ENCODE measurements around the gene SEMA4C.

The SEMA4C gene

DNA sequence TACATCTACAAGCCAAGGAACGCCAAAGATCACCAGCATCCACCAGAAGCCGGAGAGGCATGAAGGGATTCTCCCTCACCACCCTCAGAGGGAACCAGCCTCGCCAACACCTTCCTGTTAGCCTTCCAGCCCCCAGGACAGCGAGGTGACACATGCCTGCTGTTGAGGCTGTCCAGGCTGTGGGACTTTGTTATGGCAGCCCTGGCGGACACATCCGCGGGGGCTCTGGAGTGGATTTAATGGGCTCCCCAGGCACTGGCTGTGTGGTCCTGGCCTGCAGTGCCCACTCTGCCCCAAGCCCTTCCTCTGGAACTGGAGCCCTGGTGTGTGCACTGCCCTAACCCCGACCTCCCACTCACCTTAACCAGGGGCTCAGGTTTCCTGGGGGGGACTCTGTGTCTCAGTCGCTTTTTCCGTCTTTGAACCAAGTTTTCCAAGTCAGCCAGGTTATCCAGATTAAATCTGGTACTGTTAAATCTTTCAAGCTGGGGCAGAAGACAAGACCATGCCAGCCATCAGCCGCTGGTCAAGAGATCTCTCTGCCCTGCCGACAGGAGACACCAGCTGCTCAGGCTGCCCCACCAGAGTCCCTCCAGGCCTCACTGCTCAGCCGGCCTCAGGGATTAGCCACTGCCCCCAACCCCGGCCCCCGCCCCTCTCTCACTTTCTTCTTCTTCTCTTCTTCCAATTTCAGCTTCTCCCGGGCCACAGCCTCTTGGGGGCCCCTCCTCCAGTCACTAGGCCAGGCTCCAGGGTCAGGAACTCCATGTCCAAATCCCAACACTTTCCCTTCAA is 28.0 kb downstream of the SEMA4C start:
- no peak for DNase-seq

DNA sequence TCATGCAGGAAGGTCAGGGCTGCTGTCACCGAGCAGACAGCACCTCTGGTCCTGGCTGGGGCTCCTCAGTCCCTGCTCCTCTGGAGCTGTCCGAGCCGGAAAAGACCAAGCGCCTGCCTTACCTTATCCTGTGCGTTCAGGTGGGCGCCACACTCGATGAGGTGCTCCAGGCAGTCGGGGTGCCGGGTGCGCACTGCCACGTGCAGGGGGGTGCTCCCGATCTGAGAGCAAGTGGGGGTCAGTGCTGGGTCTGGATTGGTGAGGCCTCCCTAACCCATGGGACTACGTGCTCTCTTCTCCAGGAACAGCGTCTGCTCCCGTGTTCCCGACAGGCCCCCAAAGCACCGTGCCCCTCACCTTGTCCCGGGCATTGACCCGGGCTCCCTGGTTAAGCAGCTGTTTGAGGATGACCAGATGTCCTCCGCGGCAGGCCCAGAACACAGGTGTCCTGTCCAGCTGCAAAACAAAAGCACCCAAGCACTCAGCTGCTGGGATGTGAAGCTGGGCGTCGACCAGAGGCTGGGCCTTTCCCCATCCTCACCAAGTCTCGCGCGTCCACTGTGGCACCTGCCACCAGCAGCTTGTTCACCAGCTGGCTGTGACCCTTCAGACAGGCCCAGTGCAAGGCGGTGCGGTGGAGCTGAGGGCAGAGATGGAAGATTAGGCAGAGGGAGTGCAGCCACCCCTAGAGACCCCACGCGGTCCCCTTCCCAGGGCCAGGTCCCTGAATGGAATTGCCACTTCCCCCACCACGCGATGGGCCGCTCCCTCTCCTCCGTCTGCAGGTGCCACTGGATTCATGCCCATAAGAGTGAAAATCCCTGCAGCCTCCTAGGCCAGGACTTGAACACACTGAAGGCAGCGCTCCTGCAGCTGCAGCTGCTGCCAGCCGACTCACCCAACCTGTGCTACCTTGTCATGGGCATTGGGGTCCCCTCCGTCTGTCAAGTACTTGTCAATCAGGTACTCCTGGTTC is 29.7 kb downstream of the SEMA4C start:
- peak; percentile 39 to 55 for DNase-seq

DNA sequence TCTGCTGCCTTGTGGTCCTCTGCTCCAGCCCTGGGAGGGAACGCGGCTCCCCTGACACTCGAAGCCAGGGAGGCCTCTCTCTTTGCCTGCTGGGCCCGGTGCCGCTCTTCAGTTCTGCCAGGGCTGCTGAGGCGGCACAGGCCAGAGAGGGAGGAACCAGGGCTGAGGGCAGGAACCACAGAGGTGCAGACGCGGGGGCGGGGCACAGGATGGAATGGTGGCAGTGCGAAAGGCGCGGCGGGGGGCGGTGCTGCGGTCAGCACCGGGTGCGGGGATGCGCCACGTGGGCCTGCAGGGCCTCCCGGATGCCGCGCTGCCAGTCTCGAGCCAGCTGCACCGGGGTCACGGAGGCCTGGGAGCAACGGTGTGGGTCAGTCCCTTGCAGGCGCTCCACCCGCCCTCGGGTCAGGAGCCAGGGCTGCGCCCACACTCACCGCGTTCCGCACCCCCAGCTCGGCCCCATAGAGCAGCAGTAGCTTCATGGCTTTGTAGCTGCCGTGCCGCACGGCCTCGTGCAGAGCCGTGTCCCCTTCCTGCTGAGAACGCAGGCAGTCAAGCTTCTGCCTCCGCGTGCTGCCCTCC is 30.5 kb downstream of the SEMA4C start:
- DNase-seq = no peak

DNA sequence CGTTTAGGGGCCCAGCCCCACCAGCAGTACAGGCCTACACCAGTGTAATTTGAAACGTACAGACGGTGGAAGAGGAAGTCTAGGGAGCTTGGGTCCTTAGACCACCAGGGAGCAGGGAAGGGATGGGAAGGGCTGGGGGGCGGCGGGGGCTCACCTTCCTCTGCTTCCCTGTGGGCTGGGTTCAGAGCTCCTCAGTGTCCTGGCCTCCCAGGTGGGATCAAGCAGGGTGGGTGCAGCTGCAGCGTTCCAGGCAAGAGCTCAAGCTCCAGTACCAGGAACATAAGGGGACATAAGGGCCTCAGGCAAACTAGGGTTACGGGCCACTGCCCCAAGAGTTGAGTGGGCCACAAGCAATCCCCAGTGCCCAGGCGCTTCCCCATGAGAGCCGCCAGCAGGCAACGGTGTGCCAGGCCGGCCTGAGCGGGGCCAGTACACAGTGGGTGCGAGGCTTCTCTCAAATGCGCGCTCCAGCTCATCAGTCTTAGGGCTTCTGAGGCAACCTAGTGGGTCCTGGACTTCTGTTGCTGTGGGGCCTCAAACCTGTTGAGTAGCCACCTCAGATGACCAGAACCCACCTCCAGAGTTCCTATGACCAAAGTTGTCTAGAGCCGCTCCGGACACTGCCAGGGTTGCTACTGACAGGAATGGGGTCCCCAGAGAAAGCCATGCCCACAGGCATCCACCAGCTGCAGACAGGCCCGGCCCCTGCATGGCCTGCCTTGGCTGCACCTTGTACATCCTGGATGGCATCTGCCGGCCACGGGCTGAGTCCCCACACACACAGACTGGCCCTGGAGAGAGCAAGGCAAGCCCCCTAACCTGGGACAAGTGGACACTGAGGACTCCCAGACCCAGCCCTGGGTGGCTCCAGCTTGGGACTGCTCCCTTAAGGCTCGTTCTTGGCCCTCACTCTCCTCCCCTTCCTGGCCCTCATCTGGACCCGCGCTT is 31.3 kb downstream of the SEMA4C start:
- no peak for DNase-seq

DNA sequence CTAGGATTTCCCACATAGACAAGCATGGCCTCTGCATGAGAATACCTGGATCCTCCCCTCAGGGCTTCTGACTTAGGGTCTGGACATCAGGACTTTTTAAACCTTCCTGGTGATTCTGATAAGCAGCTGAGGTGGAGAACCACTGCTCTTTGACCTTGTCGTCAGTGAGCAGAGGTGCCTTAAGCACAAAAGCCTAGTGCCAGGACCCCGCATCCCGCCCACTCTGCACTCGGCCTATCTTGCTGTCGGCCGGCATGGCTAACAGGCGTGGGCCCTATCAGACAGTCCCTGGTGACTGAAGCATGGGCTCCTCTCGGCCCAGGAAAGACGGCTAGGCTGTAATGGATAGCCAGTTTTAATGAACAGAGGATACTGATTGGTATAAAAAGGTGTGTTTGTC is 32.3 kb downstream of the SEMA4C start:
- no peak for DNase-seq

DNA sequence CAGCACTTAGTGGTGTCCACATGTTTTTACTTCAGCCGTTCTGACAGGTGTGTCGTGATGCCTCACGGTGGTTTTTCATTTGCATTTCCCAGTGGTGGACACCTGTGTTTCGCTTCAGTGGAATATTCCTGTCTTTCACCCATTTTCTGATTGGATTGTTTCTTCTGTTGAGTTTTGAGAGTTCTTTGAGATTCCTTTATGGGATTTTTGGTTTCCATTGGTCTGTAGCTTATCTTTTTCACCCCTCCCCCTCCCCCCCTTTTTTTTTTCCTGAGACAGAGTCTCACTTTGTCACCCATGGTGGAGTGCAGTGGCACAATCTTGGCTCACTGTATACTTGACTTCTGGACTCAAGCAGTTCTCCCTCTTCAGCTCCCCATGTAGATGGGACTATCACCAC is 34.0 kb downstream of the SEMA4C start:
- DNase-seq = no peak

DNA sequence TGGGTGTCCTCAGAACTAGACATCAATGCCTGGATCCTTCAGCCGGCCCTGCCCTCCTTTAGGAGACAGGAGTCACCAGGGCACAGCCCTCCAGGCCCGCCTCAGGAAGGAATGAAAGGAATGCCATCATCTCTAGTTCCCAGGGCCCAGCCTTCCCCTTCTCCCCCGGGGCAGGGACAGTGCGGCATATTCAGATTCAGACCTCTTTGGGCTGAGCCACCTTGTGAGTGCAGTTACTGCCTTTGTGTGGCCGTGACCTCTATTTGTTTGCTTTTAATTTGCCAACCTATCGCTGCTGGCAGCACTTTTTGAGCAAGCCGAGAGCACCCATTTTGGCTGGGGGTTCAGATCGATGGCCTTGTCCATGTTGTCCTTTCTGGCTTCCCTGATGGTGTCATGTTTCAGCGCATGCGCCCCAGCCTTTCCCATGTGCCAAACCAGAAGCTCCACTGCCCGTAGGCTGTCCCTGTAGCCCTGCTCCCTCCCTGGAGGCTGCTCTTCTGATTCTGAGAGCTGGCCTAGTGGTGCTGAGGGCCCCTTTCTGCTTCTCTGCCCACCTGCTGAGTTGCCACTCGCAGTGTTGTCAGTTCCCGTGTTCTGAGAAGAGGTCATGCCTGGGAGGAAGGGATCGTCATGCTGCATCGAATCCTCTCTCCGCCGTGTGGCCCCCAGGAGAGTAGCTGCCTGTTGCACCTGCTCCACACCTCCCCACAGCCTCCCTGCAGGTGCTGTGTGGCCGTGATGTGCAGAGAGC is 36.9 kb downstream of the SEMA4C start:
- DNase-seq = peak; percentile 84 to 93

DNA sequence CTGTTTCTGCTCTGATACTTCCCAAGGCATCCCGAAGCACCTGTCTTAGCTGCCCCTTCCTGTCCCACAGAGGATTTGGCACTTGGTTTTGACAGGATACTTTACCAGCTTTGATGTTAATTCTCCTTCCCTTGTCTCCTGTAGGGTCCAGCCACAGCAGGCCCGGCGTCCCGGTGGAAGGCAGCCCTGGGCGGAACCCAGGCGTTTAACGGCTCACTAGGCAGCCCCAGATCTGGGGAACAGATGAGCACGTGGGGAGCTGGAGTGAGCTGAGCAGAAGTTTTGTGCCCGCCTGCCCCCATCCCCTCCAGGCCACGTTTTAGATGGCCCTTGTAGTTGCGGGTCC is 37.5 kb downstream of the SEMA4C start:
- DNase-seq = no peak

DNA sequence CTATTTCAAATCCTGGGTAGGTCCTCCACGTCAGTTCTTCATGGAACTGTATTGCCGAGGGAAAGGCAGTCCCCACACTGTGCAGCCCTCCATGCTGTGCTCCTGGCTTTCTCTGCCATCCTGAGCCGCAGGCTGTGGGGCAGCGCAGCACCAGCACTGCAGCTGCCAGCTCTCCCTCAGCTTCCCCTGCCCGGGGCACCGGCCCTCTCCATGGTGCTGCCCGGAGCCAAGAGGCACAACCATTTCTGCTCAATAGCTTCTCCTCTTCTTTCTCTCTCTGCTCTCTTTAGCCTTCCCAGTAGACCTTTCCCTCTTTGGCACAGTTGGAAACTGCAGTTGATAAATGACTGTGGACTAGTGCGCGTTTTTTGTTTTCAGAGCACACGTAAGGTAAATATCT is 38.2 kb downstream of the SEMA4C start:
- no peak for DNase-seq

DNA sequence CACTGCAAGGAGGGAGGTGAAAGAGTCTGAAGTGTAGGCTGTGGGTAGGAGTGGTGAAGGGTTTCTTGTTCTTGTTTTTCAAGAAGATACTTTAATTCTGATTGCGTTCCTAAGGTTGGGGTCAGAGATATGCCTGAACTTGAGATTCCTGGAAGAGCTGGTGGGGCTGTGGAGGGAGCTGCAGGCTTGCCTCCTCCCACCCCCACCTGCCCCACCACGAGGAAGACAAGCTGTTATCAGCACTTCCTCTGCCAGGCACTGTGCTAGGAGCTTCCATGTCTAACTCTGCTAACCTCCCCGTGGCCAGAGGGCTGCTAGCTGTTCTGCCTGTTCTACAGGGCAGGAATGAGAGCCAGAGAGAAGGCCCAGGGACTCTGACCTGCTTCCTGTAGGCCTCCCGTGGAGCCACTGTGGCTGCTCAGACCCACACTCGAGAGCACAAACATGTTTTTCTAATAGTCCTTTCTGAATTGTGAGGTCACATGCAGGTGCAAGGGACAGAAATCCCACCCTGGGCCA is 39.8 kb downstream of the SEMA4C start:
- DNase-seq = no peak

DNA sequence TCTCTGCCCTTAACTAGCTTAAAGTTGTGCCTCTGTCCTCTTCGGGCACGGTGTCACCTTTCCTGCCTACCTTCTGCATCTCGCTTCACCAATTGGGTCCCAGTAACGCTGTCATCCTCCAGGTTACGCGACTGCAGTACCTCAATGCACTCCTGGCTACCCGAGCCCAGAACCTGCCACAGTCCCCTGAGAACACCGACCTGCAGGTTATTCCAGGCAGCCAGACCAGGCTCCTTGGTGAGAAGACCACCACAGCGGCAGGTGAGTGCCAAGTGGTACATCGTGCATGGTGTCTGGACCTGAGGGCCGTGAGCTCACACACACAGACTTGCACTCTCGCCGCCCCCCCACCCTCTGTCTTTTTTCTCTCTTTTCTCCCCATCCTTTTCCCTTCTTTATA is 41.0 kb downstream of the SEMA4C start:
- DNase-seq = no peak

DNA sequence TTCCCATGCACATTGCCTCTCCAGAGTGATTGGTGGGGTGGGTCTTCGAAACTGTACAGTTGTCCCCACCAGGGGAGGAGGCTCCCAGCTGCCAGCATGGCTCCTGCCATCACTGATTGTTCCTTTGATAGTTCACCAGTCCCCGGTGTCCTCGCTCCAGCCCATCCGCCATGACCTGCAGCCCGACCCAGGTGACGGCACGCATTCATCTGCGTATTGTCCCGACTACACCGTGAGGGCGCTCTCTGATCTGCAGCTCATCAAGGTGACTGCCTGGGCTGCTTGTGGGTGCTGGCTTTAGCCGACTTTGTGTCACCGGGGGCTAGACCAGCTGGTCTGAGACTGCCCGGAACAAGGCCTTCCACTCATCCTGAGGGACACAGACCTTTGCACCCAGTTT is 41.4 kb downstream of the SEMA4C start:
- no peak for DNase-seq

DNA sequence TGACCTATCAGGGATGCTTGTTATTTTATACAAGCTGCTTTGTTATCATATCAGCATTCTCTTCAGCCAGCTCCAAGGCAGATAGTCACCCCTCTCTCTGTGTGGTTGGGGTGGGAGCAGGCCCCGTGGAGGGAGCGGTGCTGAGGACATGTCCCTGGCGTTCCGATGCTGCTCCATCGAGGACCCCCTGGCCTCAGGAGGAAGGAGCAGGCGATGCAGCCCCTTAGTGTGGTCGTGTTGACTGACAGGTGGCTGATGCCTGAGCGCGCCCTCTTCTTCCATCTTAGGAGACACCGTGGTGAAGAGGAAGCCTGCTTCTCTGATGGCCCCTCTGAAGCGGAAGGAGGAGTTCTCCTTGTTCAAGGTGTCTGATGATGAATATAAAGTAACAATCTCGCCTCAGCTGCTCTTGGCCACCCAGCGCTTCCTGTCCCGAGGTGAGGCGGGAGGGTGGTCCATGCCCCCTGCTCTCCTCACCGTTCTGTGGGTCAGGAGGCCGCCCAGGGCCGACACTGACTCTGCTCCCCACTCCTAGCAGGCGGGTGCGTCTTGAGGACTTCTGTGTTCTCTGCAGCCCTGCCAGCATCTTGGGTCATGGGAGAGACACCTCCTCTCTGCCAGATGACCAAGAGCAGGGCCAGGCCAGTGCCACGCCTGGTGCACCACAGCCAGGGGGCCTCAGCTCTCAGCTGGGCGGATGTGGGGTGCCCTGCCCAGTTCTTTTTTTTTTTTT is 43.2 kb downstream of the SEMA4C start:
- no peak for DNase-seq

DNA sequence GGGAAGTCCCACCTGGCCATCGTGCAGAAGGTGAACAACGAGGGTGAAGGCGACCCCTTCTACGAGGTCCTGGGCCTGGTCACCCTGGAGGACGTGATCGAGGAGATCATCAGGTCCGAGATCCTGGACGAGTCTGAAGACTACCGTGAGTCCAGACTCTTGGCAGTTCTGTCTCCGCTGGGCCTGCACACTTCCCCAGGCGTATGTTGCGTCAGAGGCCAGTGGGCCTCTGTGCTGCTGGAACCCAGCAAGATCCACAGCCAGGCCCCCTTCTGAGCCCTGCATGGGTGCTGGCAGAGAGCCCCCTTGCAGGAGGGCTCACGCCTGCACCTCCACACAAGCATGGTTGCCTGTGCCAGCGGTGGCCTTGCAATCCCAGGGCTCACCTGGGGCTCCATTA is 44.8 kb downstream of the SEMA4C start:
- DNase-seq = no peak

DNA sequence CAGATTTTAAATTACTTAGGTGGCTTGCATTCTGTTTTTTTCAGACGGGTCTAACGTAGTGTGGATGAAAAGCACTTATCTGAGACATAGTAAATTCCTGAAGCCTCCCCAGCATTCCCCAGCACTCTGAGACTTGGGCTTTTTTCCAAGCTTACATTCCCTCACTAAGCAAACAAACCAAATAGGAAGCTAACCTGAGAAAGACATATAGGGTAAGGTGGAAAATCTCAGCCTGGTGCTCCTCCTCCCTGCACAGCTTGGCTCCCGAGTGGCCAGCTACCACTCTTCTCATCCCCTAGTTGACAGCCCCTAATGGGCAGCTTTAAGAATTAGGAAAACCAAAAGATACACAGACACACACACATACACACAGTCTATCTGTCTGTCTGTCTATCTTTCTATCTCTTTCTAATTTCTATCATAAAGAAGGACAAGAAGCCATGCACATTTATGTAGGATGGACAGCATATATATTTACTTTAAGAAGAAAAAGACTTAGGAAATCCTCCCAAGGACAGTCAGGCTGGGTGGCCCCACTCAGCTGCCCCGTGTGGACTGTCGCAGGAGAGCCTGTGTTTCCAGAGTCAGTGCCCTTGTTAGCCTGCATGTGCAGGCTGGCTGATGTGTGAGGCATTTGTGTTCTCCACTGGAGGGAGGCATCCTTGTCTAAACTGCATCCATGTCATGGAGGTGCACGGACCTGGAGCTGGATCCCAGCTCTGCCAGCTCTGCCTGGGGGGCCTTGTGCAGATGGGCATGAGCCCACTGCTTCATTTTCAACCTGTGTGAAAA is 45.6 kb downstream of the SEMA4C start:
- no peak for DNase-seq

DNA sequence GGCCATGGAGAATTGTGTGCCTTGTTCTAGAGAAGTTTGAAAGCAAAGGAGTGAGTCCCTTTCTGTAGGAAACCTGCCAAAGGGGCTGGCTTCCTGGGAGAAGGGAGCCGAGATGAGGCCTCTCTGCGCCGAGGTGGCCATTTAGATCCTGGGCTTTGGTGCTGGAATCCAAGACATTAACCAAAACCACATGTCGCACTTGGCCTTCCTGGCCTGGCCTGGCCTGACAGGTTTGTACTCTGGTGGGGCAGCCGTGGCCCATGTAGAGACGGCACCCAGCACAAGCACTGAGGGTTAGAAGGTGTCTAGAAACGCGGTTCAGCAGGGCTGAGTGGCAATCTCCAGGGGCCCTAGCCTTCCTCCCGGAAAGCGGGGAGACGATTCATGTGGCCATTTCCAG is 46.7 kb downstream of the SEMA4C start:
- no peak for DNase-seq

DNA sequence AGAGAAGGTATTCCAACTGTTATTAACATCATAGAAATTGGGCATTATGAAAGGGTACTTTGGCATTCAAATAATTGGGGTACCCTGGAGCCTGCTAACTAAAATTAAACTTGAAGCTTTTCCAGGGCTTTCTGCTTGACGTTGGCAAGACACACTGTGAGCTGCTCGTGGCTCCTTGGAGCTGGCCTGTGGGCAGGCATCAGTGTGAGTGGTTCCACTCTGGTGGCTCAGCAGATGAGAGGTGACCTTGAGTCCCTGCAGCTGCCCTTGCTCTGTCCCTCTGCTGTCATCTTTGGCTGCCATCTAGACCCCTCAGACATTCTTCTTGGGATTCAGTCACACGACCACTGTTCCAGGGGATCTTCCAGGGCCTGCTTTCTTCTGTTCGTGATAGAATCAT is 47.1 kb downstream of the SEMA4C start:
- no peak for DNase-seq

DNA sequence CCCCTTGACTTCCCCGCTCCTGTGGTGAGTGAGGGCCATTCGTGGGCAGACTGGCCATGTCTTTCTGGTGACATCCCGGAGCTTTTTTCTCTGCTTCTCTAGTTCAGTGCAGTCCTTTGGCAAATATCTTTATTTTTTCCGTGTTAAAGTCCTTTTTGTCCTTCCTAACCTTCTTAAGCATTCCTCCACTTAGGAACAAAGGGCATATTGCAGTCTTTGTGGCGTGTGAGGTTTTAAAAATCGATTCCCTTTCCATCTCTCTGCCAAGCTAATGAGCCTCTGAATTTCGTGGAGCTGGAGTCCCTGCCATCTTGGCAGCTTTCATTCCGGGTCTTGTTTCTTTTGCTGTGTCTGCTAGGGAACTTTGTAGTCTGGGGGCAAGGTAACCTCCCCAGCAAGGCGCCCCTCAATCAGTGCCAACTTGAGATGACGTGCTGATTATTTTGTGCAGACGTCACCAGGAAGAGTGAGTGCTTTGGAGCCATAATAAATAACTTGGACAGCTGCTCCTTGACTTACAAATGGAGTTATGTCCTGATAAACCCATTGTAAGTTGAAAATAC is 48.7 kb downstream of the SEMA4C start:
- DNase-seq = no peak

DNA sequence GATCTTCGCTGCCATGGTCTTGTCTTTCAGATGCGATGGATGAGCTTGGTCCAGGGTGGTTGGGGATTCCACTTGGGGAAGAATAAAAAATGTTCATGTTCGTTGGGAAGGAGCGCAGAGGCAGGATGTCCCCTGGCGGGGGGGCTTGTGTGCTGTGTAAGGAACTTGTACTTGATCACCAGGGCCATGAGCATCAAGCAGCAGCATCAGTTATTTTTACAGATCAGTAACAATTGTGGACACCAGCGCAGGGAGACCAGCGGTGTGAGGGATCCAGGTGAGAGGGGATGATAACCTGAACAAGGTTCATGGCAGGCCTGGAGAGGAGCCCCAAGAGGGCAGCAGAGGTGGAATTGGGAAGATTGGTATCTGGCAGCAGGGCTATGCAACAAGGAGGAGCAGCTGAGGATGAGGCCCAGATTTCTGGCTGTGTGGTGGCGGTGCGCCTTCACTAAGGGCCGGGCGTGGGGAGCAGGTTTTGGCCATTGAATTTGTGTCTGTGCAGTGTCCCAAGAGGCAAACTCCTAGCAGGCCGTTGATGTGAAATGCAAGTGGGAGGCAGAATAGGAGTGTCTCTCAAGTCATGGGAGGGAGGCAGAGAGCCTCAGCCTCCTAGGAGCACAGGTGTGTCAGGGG is 49.9 kb downstream of the SEMA4C start:
- no peak for DNase-seq
